ENCODE measurements around the gene GTF3C2. TPM values are rescaled to one million over a fixed set of nuclear protein-coding genes. Genes with fewer than 3 reads are reported as not detected.

GTF3C2 gene
- total and polyA plus RNA-seq, 2 of the 13 experiments (the other 11 are each of a cell fraction or from before 2014, with no cell fraction given): 77.5 to 130 TPM

GRCh38 chr2:27353762-27354596 lies 2.6 kb downstream of the GTF3C2 start (continued):
- peak; percentile 83 for TF ChIP-seq PAXIP1 (CRISPR knock-in tag; conservative IDR thresholded peaks at IDR 0.05)
- 0 out of 2 replicates have a peak, but pooled peaks have one; percentile 49 for TF ChIP-seq MLXIP (CRISPR knock-in tag; IDR thresholded peaks at IDR 0.05; ENCODE audit: borderline replicate concordance)
- no peak for TF ChIP-seq ZNF12 (CRISPR knock-in tag; IDR thresholded peaks at IDR 0.05)
- TF ChIP-seq CREM (IDR thresholded peaks at IDR 0.05): 0 out of 2 replicates have a peak, but pooled peaks have one; percentile 32
- TF ChIP-seq CREM (CRISPR knock-in tag; IDR thresholded peaks at IDR 0.05): no peak
- TF ChIP-seq TBX2 (CRISPR knock-in tag; IDR thresholded peaks at IDR 0.05; ENCODE audit: borderline replicate concordance): peak; percentile 68; the same call in 1 of the 2 replicates
- TF ChIP-seq UBTF (CRISPR knock-in tag; IDR thresholded peaks at IDR 0.05): peak; percentile 29; the same call in 1 of the 2 replicates
- no peak for TF ChIP-seq ZFP1 (CRISPR knock-in tag; IDR thresholded peaks at IDR 0.05)
- TF ChIP-seq HNF4G (IDR thresholded peaks at IDR 0.05; ENCODE audit: borderline replicate concordance, low read depth, low read length): peak; percentile 83
- TF ChIP-seq HNF4G (CRISPR knock-in tag; IDR thresholded peaks at IDR 0.05; ENCODE audit: borderline replicate concordance, low read depth): peak; percentile 74; the same call in 1 of the 2 replicates
- peak; percentile 33; the same call in 1 of the 2 replicates for TF ChIP-seq ERF (CRISPR knock-in tag; IDR thresholded peaks at IDR 0.05)
- peak; percentile 11; the same call in 1 of the 2 replicates for TF ChIP-seq ZNF691 (CRISPR knock-in tag; IDR thresholded peaks at IDR 0.05; ENCODE audit: borderline replicate concordance, low read depth)
- TF ChIP-seq SATB2 (CRISPR knock-in tag; IDR thresholded peaks at IDR 0.05): no peak
- no peak for TF ChIP-seq ZNF124 (CRISPR knock-in tag; IDR thresholded peaks at IDR 0.05)
- TF ChIP-seq ZBTB38 (CRISPR knock-in tag; IDR thresholded peaks at IDR 0.05): 0 out of 2 replicates have a peak, but pooled peaks have one; percentile 1
- TF ChIP-seq ZBTB20 (CRISPR knock-in tag; IDR thresholded peaks at IDR 0.05; ENCODE audit: borderline replicate concordance, low read depth): no peak
- TF ChIP-seq ZNF335 (CRISPR knock-in tag; IDR thresholded peaks at IDR 0.05): 0 out of 2 replicates have a peak, but pooled peaks have one; percentile 20
- TF ChIP-seq ZNF543 (CRISPR knock-in tag; IDR thresholded peaks at IDR 0.05): peak; percentile 61
- no peak for TF ChIP-seq ZNF552 (CRISPR knock-in tag; IDR thresholded peaks at IDR 0.05; ENCODE audit: borderline replicate concordance)
- peak; percentile 51; the same call in 1 of the 2 replicates for TF ChIP-seq RXRA (CRISPR knock-in tag; IDR thresholded peaks at IDR 0.05)
